Posterior cingulate gyrus (tissue), 11 donors: ENCODE data around the gene DNAJC5.

ENCODE experiments used
- DNase-seq, 10 donors: peaks; one replicate each; pipeline versions ENCODE4 v3.0.0 to v3.0.0-alpha.2; 2020 to 2021; ENCODE audit warnings: mixed read lengths in 3 of 10
- intact Hi-C: fragments of 100-400 bp; cut with DNase I; formaldehyde crosslinking; loops from one replicate; pipeline ENCODE4 v1.15.1; 2023

Gene DNAJC5

GRCh38 chr20:63933646-63934045 lies 38.7 kb downstream of the DNAJC5 start:
- DNase-seq = peak in 1 of 10 donors; percentile 83
- intact Hi-C loops = no loop called here

DNA sequence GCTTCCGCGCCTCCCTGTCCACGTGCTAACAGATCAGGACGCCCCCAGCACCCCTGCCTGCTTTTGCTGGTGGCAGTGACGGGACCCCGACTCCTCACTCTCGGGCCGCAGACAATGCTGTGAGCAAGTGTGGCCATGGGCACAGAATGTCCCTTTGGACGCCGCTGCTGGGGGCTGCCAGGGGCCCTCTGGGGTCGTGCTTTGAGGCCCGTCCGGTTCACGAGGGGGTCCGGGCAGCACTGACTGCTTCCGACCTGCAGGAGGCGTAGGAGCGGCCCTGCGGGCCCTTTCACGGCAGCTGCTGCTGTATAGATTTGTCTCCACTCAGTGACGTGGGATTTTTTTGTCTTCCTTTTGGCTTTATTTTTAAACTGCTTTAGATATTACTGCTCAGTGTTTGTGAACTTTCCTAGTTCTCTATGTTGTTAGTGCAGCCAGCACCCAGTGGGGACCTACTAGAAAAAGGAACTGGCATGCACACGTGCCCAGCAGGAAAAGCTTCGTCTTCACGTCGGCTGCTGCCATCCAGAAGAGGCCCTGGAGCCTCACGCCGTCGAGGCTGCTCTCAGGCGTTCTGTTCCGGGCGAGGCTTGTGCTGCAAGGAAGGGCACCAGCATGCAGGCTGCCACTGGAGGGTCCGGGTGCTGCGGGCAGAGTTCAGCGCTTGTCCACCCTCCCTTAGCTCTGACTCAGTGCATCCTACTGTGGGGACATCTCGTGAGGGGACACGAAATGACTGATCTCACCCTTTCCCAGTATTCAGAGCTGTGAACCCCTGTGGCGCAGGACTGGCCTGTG lies 39.5 kb downstream of the DNAJC5 start:
- intact Hi-C loops = no loop called here
- peak in 1 of 10 donors; percentile 85 for DNase-seq

DNA sequence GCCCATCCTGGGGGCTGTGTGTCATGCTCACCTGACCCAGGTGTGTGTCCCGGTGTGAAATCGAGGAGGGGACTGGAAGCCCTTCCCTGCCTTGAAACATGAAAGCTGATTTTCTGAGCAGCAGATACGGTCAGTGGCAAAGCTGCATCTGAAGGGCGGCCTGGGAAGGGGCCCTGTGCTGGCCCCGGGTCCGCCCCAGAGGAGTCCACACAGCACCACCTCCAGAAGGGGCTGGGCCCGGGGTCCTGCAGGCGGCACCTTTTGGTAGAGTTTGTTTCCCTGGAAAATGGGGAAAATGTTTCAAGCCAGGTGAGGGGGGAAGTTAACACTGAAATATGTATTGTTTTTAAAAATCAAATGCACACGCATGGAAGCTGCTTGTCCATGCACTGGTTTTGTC lies 40.5 kb downstream of the DNAJC5 start:
- no peak for DNase-seq
- intact Hi-C loops = no loop called here

DNA sequence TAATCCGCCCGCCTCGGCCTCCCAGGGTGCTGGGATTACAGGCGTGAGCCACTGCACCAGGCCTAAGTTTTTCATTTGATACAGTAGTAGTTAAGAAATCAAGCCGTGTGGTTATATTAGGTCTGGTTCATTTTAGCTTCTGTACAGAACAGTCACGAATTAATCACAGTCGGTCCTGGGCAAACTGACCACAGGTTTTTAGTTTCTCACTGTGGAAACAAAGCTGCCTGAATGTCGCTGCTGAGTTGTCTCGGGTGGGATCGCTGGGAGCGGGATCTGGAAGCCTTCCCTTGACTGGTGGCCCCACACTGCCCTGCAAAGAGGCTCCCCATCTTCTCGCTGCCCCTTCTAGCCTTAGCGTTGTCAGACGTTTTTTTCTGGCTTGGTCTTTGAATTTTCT lies 42.7 kb downstream of the DNAJC5 start:
- intact Hi-C loops = no loop called here
- DNase-seq = no peak

DNA sequence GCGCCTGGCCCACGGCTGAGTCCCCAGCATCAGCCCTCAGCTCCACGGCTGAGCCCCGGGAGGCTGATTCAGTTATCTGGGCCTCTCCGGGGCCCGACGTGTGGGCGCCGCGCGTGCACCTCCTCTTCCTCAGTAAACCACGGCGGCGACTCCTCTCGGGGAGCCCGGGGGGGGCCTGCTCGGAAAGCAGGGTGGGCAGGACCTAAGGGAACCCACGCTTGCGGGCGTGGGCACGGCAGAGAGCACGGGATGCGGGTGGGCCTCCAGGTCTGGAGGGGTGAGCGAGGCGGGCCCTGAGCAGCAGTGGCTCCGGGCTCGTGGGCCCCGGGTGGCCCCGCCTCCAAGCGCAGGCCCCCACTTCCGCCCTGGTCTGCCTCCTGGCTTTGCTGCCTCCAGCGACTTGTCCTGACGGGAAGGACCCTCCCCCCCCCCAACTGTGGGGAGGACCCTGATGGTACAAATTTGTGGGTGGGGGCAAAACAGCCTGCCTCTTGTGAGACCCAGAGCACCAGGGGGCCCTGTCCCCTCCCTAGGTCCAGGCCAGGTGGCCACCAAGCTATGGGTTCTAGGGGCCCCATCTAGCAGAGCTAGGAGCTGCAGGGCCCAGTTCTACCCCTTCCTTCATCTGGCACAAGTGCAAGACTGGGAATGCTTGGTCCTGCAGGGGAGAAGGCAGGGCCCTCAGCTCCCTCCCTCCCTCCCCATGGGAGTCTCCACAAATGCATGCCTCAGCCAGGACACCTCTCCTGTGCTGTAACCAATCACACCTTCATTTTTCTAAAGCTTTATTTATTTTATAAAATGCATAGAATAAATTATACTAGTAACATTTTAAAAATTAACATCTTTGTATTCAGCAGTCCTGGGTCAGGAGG lies 44.4 kb downstream of the DNAJC5 start:
- intact Hi-C loops = no loop called here
- DNase-seq = no peak

DNA sequence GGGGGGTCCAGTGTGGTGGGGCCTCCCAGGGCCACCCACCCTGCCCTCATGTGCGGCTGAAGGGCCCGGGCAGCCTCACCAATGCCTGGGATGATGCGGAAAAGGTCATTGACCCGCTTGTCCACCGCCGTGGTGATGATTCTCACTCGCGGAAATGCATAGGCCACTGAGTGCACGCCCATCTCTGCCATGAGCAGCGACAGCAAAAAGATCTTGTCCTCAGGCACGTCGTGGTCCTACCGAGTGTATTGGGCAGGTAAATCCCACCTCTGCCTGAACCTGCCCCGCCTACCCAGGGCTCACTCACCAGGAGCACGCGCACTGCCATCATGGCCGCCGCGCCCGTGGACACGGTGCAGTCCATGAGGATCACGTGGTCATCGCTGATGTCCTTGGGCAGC lies 45.1 kb downstream of the DNAJC5 start:
- intact Hi-C loops = no loop called here
- DNase-seq = peak in 1 of 10 donors; percentile 2

GRCh38 chr20:63940472-63941266 lies 45.7 kb downstream of the DNAJC5 start:
- DNase-seq = peak in 1 of 10 donors; percentile 85
- intact Hi-C loops = no loop called here

DNA sequence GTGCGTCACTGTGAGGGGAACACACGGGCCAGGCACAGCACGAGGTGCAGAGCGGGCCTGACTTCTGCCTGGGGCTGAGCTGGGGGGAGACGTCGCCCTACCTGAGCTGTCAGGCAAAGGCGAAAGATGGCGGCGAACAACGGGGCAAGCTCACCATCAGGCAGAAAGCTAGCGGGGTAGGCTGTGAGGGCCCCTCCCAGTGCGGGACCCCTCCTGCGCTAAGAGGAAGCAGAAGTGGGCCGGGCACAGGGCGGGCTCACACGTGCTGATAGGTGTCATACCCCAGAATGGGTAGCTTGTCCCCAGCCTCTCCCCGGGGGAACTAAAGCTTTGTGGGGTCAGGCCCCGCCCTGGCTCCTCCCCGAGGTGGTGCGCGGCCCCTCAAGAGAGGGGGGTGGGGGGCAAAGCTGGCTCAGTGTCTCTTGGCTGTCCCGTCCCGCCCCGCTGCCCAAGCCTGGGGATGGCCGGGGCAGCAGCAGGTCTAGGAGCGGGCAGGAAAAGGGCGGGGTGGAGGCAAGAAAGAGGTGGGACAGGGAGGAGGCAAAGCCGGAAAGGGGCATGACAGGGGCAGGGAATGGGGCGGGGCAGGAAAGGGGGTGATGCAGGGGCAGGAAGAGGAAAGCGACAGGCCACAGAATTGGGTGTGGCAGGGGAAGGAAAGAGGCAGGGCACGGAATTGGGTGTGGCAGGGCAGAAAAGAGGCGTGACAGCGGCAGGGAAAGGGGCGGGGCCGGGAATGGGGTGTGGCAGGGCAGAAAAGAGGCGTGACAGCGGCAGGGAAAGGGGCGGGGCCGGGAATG lies 46.6 kb downstream of the DNAJC5 start:
- intact Hi-C loops = no loop called here
- peak in 1 of 10 donors; percentile 42 for DNase-seq

DNA sequence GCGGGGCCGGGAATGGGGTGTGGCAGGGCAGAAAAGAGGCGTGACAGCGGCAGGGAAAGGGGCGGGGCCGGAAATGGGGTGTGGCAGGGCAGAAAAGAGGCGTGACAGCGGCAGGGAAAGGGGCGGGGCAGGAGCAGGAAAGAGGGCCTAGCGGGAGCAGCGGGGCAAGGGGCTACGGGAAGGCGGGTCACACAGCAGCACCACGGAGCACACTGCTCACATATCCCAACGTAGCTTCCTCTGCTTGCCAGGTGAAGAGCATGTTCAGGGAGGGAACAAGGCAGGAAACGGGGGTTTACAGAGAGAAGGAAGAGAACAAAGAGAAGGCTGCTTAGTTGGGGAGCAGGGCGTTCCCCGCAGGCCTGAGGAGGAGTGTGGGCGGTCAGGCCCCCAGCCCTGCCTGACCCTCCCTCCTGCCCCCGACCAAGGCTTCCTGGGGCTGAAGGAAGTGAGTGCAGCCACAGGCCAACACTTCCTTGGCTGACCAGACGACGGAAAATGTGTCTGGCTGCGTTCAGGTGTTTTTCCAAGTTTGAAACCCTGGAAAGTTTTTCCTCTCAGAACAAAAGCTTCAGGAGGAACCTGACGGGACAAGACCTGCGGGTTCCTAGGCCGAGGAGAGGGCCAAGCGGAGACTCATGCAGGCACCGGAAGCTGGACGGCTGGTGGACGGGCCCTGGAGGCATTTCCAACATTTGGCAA lies 47.5 kb downstream of the DNAJC5 start:
- DNase-seq = peak in 1 of 10 donors; percentile 6
- intact Hi-C loops = no loop called here

GRCh38 chr20:63942969-63943807 lies 48.3 kb downstream of the DNAJC5 start:
- DNase-seq = peak in 1 of 10 donors; percentile 11
- intact Hi-C loops = no loop called here

DNA sequence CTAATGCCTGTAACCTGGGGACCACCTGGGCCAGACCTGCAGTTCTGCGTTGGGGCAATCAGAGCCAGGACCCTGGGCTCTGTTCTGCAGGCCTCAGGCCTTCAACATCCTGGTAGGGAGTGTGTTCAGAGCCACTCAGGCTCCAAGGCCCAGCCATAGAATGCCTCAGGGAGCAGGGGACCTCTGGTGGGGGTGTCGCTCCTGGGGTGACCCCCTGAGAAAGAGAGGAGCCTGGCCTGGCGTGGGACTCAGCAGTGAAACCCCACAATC lies 48.8 kb downstream of the DNAJC5 start:
- intact Hi-C loops = no loop called here
- DNase-seq = no peak

- DNase-seq = no peak
- intact Hi-C loops = no loop called here
Observed at GRCh38 chr20:63944078-63944941, 49.4 kb downstream of the DNAJC5 start.

DNA sequence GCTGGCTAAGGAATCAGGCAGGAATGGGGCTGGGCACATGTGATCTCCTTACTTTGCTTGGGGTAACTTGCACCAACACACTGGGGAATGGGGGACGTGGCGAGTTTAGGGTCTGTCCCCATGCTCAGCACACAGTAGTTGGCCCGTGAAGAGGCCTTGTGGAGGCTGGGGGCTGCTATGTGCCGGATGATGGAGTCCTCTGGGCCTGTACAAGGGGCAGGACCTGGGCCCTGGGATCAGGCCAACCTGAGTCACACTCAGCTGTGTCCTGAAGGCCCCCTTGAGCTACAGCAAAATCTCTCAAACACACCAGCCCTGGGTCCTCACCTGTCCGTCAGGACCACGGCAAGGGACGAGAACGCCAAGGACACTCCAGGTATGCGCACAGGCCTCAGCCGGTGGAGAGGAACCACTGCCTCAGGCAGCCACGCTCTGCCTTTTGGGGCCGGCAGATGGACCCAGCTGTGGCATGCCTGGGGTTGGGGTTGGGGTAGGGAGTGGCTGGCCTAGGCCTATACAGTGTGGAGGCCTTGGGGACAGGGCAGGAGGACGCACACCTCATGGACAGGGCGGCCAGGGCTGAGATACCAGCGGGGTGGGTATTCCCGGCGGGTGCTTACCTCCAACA lies 50.2 kb downstream of the DNAJC5 start:
- intact Hi-C loops = no loop called here
- DNase-seq = no peak

GRCh38 chr20:63945921-63946920 lies 51.3 kb downstream of the DNAJC5 start:
- DNase-seq = peak in 1 of 10 donors; percentile 82
- intact Hi-C loops = no loop called here

DNA sequence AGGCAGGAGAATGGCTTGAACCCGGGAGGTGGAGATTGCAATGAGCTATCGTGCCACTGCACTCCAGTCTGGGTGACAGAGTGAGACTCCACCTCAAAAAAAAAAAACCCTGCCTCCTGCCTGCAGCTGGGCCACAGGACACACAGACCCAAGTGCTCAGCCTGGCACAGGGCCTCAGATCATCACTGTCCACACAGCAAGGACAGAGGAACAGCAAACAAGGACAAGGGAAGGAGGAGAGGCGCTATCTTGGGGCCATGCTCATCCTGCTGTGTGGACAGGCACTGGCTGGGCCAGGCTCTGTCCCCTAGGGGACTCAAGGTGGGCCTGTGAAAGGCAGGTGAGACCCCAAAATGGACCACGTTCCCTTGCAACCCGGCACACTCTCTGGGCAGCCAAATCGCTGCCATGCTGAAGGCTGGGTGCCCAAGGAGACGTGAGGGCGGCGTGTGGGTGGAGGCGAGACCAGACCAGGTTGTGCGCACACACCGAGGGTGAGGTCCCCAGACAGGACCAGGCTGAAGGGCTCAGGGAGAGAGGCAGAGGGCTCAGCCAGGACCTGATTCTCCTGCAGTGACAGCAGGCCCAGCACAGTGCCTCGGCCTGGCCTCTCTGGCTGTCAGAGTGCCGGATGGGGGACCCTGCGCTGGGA lies 52.2 kb downstream of the DNAJC5 start:
- intact Hi-C loops = no loop called here
- peak in 1 of 10 donors; percentile 70 for DNase-seq
